ENCODE data around the gene FAM171A1.

Gene FAM171A1

GRCh38 chr10:15267496-15267895 lies 103.6 kb downstream of the FAM171A1 start:
- Histone ChIP-seq H3K4me3 (ENCODE audit: insufficient read depth, low read depth, low read length) (no peak overlapping the region), H3K36me3 (ENCODE audit: control insufficient read depth, insufficient read depth, low read length) (peaks cover 7% of the 10 kb centered on the region), H3K27me3 (ENCODE audit: control insufficient read depth, insufficient read depth, low read length, poor library complexity, severe bottlenecking) (no peaks in the 10 kb centered on the region), H3K4me1 (ENCODE audit: control insufficient read depth, insufficient read depth, low read length) (no peaks in the 10 kb centered on the region), H3K27ac (ENCODE audit: insufficient read depth, low read depth, low read length, poor library complexity, severe bottlenecking) (no peak overlapping the region), H3K9me3 (ENCODE audit: control insufficient read depth, low read length) (no peaks in the 10 kb centered on the region)
- WGBS, 2 experiments: 85 to 87% methylated on average over 10 of the region's 10 CpGs

- WGBS, 2 experiments: 92 to 94% methylated on average over 5 of the region's 5 CpGs
- no peaks in the 10 kb centered on the region for H3K9me3 ChIP-seq (ENCODE audit: control insufficient read depth, low read length)
- H3K27me3 ChIP-seq (ENCODE audit: control insufficient read depth, insufficient read depth, low read length, poor library complexity, severe bottlenecking): no peaks in the 10 kb centered on the region
- H3K27ac ChIP-seq (ENCODE audit: insufficient read depth, low read depth, low read length, poor library complexity, severe bottlenecking): no peak overlapping the region
- H3K4me1 ChIP-seq (ENCODE audit: control insufficient read depth, insufficient read depth, low read length): no peaks in the 10 kb centered on the region
- no peak overlapping the region for H3K4me3 ChIP-seq (ENCODE audit: insufficient read depth, low read depth, low read length)
- peaks cover 7% of the 10 kb centered on the region for H3K36me3 ChIP-seq (ENCODE audit: control insufficient read depth, insufficient read depth, low read length)
Measured at GRCh38 chr10:15266117-15266516, 105.0 kb downstream of the FAM171A1 start.

GRCh38 chr10:15265558-15265957 lies 105.5 kb downstream of the FAM171A1 start:
- Histone ChIP-seq H3K9me3 (ENCODE audit: control insufficient read depth, low read length) (no peaks in the 10 kb centered on the region), H3K4me1 (ENCODE audit: control insufficient read depth, insufficient read depth, low read length) (no peaks in the 10 kb centered on the region), H3K27me3 (ENCODE audit: control insufficient read depth, insufficient read depth, low read length, poor library complexity, severe bottlenecking) (no peaks in the 10 kb centered on the region), H3K4me3 (ENCODE audit: insufficient read depth, low read depth, low read length) (no peak overlapping the region), H3K36me3 (ENCODE audit: control insufficient read depth, insufficient read depth, low read length) (peaks cover 7% of the 10 kb centered on the region), H3K27ac (ENCODE audit: insufficient read depth, low read depth, low read length, poor library complexity, severe bottlenecking) (no peak overlapping the region)
- 92 to 94% methylated on average over 2 of the region's 2 CpGs for WGBS, 2 experiments

- Histone ChIP-seq H3K36me3 (ENCODE audit: control insufficient read depth, insufficient read depth, low read length) (peaks cover 7% of the 10 kb centered on the region), H3K4me1 (ENCODE audit: control insufficient read depth, insufficient read depth, low read length) (no peaks in the 10 kb centered on the region), H3K9me3 (ENCODE audit: control insufficient read depth, low read length) (no peaks in the 10 kb centered on the region), H3K27ac (ENCODE audit: insufficient read depth, low read depth, low read length, poor library complexity, severe bottlenecking) (no peak overlapping the region), H3K4me3 (ENCODE audit: insufficient read depth, low read depth, low read length) (no peak overlapping the region), H3K27me3 (ENCODE audit: control insufficient read depth, insufficient read depth, low read length, poor library complexity, severe bottlenecking) (no peaks in the 10 kb centered on the region)
- 93 to 96% methylated on average over 7 of the region's 7 CpGs for WGBS, 2 experiments
Measured at GRCh38 chr10:15265056-15265455, 106.0 kb downstream of the FAM171A1 start.

GRCh38 chr10:15263657-15264323 lies 107.3 kb downstream of the FAM171A1 start:
- H3K27ac ChIP-seq (ENCODE audit: insufficient read depth, low read depth, low read length, poor library complexity, severe bottlenecking): no peak overlapping the region
- 91 to 93% methylated on average over 8 of the region's 8 CpGs for WGBS, 2 experiments
- H3K27me3 ChIP-seq (ENCODE audit: control insufficient read depth, insufficient read depth, low read length, poor library complexity, severe bottlenecking): no peaks in the 10 kb centered on the region
- no peaks in the 10 kb centered on the region for H3K9me3 ChIP-seq (ENCODE audit: control insufficient read depth, low read length)
- no peaks in the 10 kb centered on the region for H3K4me1 ChIP-seq (ENCODE audit: control insufficient read depth, insufficient read depth, low read length)
- no peaks in the 10 kb centered on the region for H3K36me3 ChIP-seq (ENCODE audit: control insufficient read depth, insufficient read depth, low read length)
- H3K4me3 ChIP-seq (ENCODE audit: insufficient read depth, low read depth, low read length): no peak overlapping the region

GRCh38 chr10:15262036-15262713 lies 108.9 kb downstream of the FAM171A1 start:
- Histone ChIP-seq H3K9me3 (ENCODE audit: control insufficient read depth, low read length) (no peaks in the 10 kb centered on the region), H3K27ac (ENCODE audit: insufficient read depth, low read depth, low read length, poor library complexity, severe bottlenecking) (no peak overlapping the region), H3K4me3 (ENCODE audit: insufficient read depth, low read depth, low read length) (no peak overlapping the region), H3K27me3 (ENCODE audit: control insufficient read depth, insufficient read depth, low read length, poor library complexity, severe bottlenecking) (no peaks in the 10 kb centered on the region), H3K4me1 (ENCODE audit: control insufficient read depth, insufficient read depth, low read length) (no peaks in the 10 kb centered on the region), H3K36me3 (ENCODE audit: control insufficient read depth, insufficient read depth, low read length) (no peaks in the 10 kb centered on the region)
- WGBS, 2 experiments: 85% methylated on average over 10 of the region's 10 CpGs

GRCh38 chr10:15259136-15259535 lies 112.0 kb downstream of the FAM171A1 start:
- H3K4me3 ChIP-seq (ENCODE audit: insufficient read depth, low read depth, low read length): no peak overlapping the region
- no peaks in the 10 kb centered on the region for H3K9me3 ChIP-seq (ENCODE audit: control insufficient read depth, low read length)
- no peak overlapping the region for H3K27ac ChIP-seq (ENCODE audit: insufficient read depth, low read depth, low read length, poor library complexity, severe bottlenecking)
- WGBS, 2 experiments: 98 to 99% methylated on average over 2 of the region's 2 CpGs
- no peaks in the 10 kb centered on the region for H3K27me3 ChIP-seq (ENCODE audit: control insufficient read depth, insufficient read depth, low read length, poor library complexity, severe bottlenecking)
- H3K36me3 ChIP-seq (ENCODE audit: control insufficient read depth, insufficient read depth, low read length): no peaks in the 10 kb centered on the region
- peaks cover 11% of the 10 kb centered on the region for H3K4me1 ChIP-seq (ENCODE audit: control insufficient read depth, insufficient read depth, low read length)

- 93% methylated on average over 6 of the region's 6 CpGs for WGBS, 2 experiments
- H3K4me1 ChIP-seq (ENCODE audit: control insufficient read depth, insufficient read depth, low read length): peaks cover 11% of the 10 kb centered on the region
Measured at GRCh38 chr10:15258255-15258654, 112.8 kb downstream of the FAM171A1 start.

GRCh38 chr10:15255961-15256360 lies 115.1 kb downstream of the FAM171A1 start:
- Histone ChIP-seq H3K9me3 (ENCODE audit: control insufficient read depth, low read length) (no peaks in the 10 kb centered on the region), H3K4me3 (ENCODE audit: insufficient read depth, low read depth, low read length) (no peak overlapping the region), H3K36me3 (ENCODE audit: control insufficient read depth, insufficient read depth, low read length) (no peaks in the 10 kb centered on the region), H3K27me3 (ENCODE audit: control insufficient read depth, insufficient read depth, low read length, poor library complexity, severe bottlenecking) (no peaks in the 10 kb centered on the region), H3K4me1 (ENCODE audit: control insufficient read depth, insufficient read depth, low read length) (peaks cover 11% of the 10 kb centered on the region), H3K27ac (ENCODE audit: insufficient read depth, low read depth, low read length, poor library complexity, severe bottlenecking) (no peak overlapping the region)
- 60 to 62% methylated on average over 6 of the region's 6 CpGs for WGBS, 2 experiments

More at GRCh38 chr10:15258255-15258654, 112.8 kb downstream of the FAM171A1 start:
- H3K27me3 ChIP-seq (ENCODE audit: control insufficient read depth, insufficient read depth, low read length, poor library complexity, severe bottlenecking): no peaks in the 10 kb centered on the region
- H3K9me3 ChIP-seq (ENCODE audit: control insufficient read depth, low read length): no peaks in the 10 kb centered on the region
- H3K36me3 ChIP-seq (ENCODE audit: control insufficient read depth, insufficient read depth, low read length): no peaks in the 10 kb centered on the region
- H3K27ac ChIP-seq (ENCODE audit: insufficient read depth, low read depth, low read length, poor library complexity, severe bottlenecking): no peak overlapping the region
- no peak overlapping the region for H3K4me3 ChIP-seq (ENCODE audit: insufficient read depth, low read depth, low read length)

GRCh38 chr10:15254808-15255648 lies 116.1 kb downstream of the FAM171A1 start:
- H3K27ac ChIP-seq (ENCODE audit: insufficient read depth, low read depth, low read length, poor library complexity, severe bottlenecking): no peak overlapping the region
- H3K27me3 ChIP-seq (ENCODE audit: control insufficient read depth, insufficient read depth, low read length, poor library complexity, severe bottlenecking): no peaks in the 10 kb centered on the region
- peaks cover 11% of the 10 kb centered on the region for H3K4me1 ChIP-seq (ENCODE audit: control insufficient read depth, insufficient read depth, low read length)
- 42 to 55% methylated on average over 9 to 10 of the region's 10 CpGs for WGBS, 2 experiments
- H3K36me3 ChIP-seq (ENCODE audit: control insufficient read depth, insufficient read depth, low read length): no peaks in the 10 kb centered on the region
- no peak overlapping the region for H3K4me3 ChIP-seq (ENCODE audit: insufficient read depth, low read depth, low read length)
- H3K9me3 ChIP-seq (ENCODE audit: control insufficient read depth, low read length): no peaks in the 10 kb centered on the region
